HG02981 (cell line): ENCODE data around the gene CYP1A1.
"Not testable (repeated sequence)": the region's sequence is repeated elsewhere in the genome, so short reads cannot be mapped to it uniquely, and the experiment has no call there.

Experiments
- ATAC-seq: cut with Tn5 transposase; IDR thresholded peaks from one replicate; pipeline ENCODE4 v1.9.1; 2021; ENCODE audit warnings: mild to moderate bottlenecking, moderate library complexity; ENCODE audit not compliant: unreplicated experiment

The CYP1A1 gene

DNA sequence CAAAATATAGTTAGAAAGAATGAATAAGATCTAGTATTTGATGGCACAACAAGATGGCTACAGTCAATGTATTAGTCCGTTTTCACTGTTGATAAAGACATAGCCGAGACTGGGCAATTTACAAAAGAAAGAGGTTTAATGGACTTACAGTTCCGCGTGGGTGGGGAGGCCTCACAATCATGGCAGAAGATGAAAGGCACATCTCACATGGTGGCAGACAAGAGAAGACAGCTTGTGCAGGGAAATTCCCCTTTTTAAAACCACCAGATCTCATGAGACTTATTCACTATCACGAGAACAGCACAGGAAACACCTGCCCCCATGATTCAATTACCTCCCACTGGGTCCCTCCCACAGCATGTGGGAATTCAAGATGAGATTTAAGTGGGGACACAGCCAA, 12.9 kb upstream of the CYP1A1 start:
- ATAC-seq: not testable (repeated sequence)

DNA sequence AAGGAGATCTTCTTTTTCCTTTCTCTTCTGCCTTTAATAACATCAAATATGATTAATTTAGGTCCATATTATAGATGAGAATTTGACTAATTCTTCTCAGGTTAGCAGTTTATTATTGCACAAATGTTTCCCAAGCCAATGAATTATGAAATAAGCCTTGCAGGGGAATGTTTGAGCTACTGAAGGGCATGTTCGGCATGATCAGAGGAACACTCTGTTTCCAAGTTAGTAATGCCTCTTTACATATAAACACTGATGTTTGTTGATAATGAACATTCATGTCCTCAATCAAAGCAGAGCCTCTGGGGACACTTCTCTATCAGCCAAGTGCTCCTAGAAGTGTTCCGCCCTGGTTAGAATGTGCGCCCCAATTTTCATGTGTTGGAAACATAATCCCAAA, 10.0 kb upstream of the CYP1A1 start:
- ATAC-seq: no peak

- ATAC-seq: no peak
Measured at GRCh38 chr15:74733269-74733668, 7.9 kb upstream of the CYP1A1 start.

DNA sequence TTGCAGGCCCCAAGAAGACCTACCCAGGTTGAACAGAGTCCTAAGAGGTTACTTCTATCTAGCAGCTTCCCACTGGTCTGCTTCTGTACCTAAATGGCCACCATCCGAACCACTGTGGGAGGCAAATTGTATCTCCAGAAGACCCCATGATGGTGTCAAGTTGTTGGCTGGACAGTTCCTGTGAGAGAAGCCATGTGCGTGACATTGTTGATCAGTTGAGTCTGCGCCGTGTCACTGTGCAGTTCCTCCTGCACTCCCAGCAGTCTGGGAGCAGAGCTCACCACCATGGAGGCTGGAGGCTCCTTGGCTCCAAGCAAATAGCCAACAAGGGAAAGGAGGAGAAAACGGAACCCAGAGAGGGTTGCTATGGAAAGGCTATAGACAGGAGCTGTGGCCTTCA, 7.5 kb upstream of the CYP1A1 start:
- no peak for ATAC-seq

- ATAC-seq: no peak
Measured at GRCh38 chr15:74730619-74731316, 5.4 kb upstream of the CYP1A1 start.

- not testable (repeated sequence) for ATAC-seq
Measured at GRCh38 chr15:74729372-74729771, 4.0 kb upstream of the CYP1A1 start.

GRCh38 chr15:74728699-74729098, 3.4 kb upstream of the CYP1A1 start:
- not testable (repeated sequence) for ATAC-seq

DNA sequence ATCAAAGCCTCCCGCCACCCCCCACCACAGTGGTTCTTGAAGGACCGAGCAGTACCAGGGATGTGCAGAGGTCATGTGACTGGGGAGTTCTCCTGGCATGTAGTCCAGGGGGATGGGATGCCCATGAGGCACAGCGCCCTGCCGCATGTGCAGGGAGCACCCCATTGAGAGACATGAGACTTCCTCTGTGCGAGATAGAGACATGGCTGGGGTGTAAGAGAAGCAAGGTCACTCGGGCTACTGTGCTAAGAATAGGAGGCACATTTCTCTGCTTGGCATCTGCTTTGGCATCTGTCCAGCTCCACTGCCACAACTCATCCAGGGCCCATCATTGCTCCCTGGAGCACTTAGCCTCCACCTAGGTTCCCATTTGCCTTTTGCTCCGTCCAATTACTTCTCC, 2.4 kb upstream of the CYP1A1 start:
- no peak for ATAC-seq

- no peak for ATAC-seq
Measured at GRCh38 chr15:74726774-74727164, 1.4 kb upstream of the CYP1A1 start.

GRCh38 chr15:74725845-74726773, 781 bp upstream of the CYP1A1 start:
- no peak for ATAC-seq

- no peak for ATAC-seq
Measured at GRCh38 chr15:74724570-74725224, 631 bp downstream of the CYP1A1 start.

- no peak for ATAC-seq
Measured at GRCh38 chr15:74723754-74724334, 1.5 kb downstream of the CYP1A1 start.

DNA sequence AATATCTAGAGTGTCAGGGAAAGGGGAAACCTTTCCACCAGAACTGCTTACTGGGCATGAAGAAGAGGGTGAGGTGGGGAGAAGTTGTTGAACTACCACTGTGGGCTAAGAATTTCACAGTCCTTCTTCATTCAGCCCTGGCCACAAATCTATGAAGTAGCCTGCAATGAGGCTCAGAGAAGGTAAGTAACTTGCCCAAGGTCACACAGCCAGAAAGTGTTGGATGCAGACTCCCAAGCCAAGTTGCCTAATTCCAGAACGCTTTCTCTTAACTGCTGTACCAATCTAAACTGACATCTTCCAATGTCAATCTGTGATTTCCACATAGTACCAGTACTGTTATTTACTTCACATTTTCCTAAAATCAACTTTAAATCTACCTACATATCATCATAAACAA, 2.1 kb downstream of the CYP1A1 start:
- no peak for ATAC-seq

DNA sequence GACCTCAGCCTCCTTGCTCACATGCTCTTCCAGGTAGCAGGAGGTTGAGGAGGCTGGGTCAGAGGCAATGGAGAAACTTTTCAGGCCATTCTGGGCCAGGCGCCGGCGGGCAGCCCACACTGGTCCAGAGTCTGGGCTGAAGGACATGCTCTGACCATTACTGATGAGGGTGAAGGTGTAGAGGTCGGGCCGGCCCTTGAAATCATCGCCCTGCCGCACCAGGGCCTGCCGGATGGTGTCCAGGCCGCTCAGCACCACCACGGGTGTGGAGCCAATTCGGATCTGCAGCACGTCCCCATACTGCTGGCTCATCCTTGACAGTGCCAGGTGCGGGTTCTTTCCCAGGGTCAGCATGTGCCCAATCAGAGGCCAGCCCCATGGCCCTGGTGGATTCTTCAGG, 2.7 kb downstream of the CYP1A1 start:
- no peak for ATAC-seq

DNA sequence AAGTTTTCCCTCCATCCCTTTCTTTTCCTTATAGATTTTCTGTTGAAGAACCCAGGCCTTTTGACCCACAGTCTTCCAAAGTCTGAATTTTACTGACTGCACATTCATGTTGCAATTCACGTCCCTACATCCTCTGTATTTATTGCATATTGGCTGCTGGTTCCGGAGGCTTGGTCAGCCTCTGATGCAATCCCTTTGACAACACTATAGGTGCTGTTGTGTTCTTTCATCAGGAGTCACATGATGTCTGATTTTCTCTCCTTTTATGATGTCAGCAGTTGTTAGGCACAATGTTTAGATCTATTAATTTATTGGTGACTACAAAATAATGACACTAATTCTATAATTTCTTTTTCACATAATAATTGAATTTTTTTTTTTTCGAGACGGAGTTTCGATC, 8.7 kb downstream of the CYP1A1 start:
- ATAC-seq: no peak

DNA sequence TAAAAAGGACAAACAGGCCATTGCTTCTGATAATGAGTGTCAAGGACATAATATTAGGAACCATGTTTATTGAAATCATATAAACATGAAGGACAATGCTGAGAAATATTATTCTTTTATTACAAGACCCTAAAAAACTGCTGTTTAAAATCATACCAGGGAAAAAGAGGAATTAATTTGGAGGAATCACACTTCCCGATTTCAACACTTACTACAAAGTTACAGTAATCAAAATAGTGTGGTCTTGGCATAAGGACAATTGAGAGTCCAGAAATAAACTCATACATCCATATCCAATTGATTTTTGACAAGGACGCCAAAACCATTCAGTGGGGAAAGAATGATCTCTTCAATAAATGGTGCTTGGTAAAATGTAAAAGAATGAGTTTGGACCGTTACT, 13.0 kb downstream of the CYP1A1 start:
- no peak for ATAC-seq

DNA sequence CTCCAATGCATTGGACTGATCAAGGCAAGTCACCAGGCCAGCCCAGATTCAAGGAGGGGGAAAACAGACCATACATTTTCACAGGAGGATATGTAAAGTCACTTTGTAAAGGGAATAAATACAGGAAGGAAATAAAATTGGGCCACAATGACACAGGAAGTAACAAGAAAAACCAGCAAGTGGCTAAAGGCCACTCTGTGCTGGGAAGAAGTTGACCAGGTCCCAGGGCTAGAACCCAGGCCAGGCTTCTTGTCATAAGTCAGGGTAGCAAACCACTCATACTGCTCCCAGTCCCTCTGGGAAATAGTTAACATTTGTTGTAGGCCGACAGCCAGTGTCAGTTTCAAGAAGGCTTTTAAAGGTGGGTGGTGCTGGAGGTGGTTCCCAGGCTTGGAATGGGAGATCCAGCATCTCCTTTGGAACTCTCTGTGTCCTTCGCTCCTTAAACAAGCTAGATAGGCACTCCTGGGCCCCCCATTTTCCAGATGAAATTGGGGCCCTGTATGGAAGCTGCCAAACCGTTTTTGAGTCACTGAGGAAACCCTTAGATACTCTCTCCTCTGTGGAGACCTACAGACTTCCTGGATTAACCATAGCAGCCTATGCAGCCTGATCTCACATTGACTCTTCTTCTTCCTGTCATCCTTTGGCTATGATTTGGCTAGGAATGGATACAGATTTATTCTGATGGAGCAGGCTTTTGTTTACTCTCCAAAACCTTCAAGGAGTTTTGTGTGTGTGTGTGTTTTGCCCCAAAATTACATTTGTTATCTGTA, 14.8 kb downstream of the CYP1A1 start:
- ATAC-seq: no peak

- ATAC-seq: no peak
Measured at GRCh38 chr15:74709892-74710291, 15.4 kb downstream of the CYP1A1 start.

DNA sequence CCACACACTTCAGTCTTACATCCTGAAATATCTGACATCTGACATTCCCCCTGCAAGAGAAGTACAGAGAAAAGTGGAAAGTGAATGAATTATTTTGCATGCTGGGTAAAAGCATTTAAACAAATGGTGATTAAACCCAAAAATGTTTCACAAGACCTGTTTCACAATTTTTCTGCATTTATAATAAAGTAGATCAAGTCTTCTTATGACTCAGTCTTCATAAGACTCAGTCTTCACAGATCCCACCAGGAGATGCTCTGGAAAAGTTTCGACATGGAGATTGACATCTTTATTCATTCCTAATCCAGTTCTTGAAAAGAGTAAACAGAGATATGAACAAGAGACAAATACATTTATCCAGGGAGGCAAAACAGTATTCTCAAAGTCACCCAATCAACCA, 16.3 kb downstream of the CYP1A1 start:
- no peak for ATAC-seq

- ATAC-seq: no peak
Measured at GRCh38 chr15:74696808-74697207, 28.5 kb downstream of the CYP1A1 start.

DNA sequence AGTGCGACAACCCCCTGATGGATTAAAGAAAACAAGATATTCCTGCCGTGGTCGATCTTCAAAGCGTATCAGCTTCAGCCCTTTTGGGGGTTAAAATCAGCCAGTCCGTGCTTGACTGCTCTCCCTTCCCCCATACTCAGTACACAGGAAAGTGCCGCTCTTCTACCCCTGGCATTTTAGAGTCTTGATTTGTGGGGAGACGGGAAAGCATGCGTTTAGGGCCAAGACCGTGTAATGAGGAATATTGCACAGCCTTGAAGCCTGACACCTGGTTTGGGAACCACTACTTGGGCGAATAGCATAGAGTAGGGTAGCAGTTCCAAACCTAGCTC, 29.0 kb downstream of the CYP1A1 start:
- ATAC-seq: no peak
